ENCODE results near the gene NKAIN2.

GRCh38 chr6:123759472-123759871 lies 44.2 kb upstream of the NKAIN2 start:
- TF ChIP-seq CTCF (IDR thresholded peaks at IDR 0.05), result no peak
- TF ChIP-seq ZFX (IDR thresholded peaks at IDR 0.05; ENCODE audit: borderline replicate concordance), result no peak

Measured in 22Rv1 (cell line).